Right lobe of liver (tissue), 6 donors: ENCODE data around the gene G6PD. TPM values are rescaled to one million over a fixed set of nuclear protein-coding genes. Genes with fewer than 3 reads are reported as not detected.

Experiments
- ATAC-seq, 4 donors: fragments of 200-7000 bp; cut with Tn5 transposase; one replicate each; pipeline ENCODE4 v1.9.1; 2020; ENCODE audit warnings: mild to moderate bottlenecking in 4 of 4, moderate library complexity in 4 of 4
- DNase-seq, 3 donors: peaks; one replicate each; pipeline ENCODE4 v3.0.0-alpha.2; 2020
- H3K27ac ChIP-seq, 3 donors: fragments of 200-600 bp; one replicate each; pipeline ENCODE4 v1.8.0; 2022
- H3K27me3 ChIP-seq, 2 donors: fragments of 200-600 bp; one replicate each; pipeline ENCODE4 v1.8.0; 2022
- H3K36me3 ChIP-seq, 4 donors: fragments of 200-600 bp; sonication (generic) in 1 of 4; one replicate each; pipeline versions ENCODE4 v1.5.1 to v1.8.0; 2017 to 2022; ENCODE audit warnings: control low read depth in 1 of 4
- H3K4me1 ChIP-seq, 4 donors: fragments of 200-600 bp; sonication (generic) in 1 of 4; one replicate each; pipeline versions ENCODE4 v1.5.1 to v1.8.0; 2017 to 2022; ENCODE audit warnings: control low read depth in 1 of 4
- H3K4me3 ChIP-seq, 3 donors: fragments of 200-600 bp; one replicate each; pipeline ENCODE4 v1.8.0; 2022
- H3K9me3 ChIP-seq, 4 donors: fragments of 200-600 bp; sonication (generic) in 1 of 4; one replicate each; pipeline versions ENCODE4 v1.5.1 to v1.8.0; 2017 to 2022; ENCODE audit warnings: control low read depth in 1 of 4
- POLR2A ChIP-seq: fragments of 450-650 bp; IDR thresholded peaks from one replicate; pipeline ENCODE4 v1.6.1; 2017; ENCODE audit warnings: antibody characterized with exemption, mild to moderate bottlenecking
- WGBS: methylation state at CpG from one replicate; pipeline ENCODE4 v1.1.6; 2018; ENCODE audit warnings: low coverage, low lambda C conversion rate; ENCODE audit not compliant: insufficient coverage; ENCODE audit errors: missing lambda C conversion rate; 5-methylcytosine and 5-hydroxymethylcytosine counted together
- intact Hi-C, 2 donors: fragments of 100-400 bp; cut with DNase I; formaldehyde crosslinking; loops; one replicate each; pipeline versions ENCODE4 v1.11.2 to v1.14.1; 2022
- total RNA-seq, 6 experiments: library from RNA; depleted of rRNA in 2 of 6; stranded (reverse); fragments of >200 nt in 2 of 6; fragmentation: NEBNext Ultra II Directional in 3 of 6; extraction: Animal tissue kit (Norgen Biotek cat#: 25700) in 3 of 6; gene quantifications; one replicate each; pipeline versions ENCODE4 v1.1.0 to v1.2.4, GENCODE V29; 2016 to 2023
- TF ChIP-seq, protein P1 (sequence below), 4 donors: fragments of 200-600 bp in 3 of 4; fragments of 450-650 bp in 1 of 4; IDR thresholded peaks; one replicate each; pipeline versions ENCODE4 v1.5.1 to v1.8.0; 2016 to 2022; ENCODE audit warnings: antibody characterized with exemption in 4 of 4, mild to moderate bottlenecking in 2 of 4
- donor health status: DM: no; HTN: yes; CAD: no.
- donor health status: DM: no; HTN: no; CAD: no.
- donor health status: DM: no; HTN: no; CAD: no.
- donor health status: DM: no; HTN: yes; CAD: no.
- donor health status: DM: no; HTN: yes; CAD: no.

Gene G6PD
- total RNA-seq, 6 experiments from 2014 or later, result 3.3 to 10.1 (median 7.5) TPM

DNA sequence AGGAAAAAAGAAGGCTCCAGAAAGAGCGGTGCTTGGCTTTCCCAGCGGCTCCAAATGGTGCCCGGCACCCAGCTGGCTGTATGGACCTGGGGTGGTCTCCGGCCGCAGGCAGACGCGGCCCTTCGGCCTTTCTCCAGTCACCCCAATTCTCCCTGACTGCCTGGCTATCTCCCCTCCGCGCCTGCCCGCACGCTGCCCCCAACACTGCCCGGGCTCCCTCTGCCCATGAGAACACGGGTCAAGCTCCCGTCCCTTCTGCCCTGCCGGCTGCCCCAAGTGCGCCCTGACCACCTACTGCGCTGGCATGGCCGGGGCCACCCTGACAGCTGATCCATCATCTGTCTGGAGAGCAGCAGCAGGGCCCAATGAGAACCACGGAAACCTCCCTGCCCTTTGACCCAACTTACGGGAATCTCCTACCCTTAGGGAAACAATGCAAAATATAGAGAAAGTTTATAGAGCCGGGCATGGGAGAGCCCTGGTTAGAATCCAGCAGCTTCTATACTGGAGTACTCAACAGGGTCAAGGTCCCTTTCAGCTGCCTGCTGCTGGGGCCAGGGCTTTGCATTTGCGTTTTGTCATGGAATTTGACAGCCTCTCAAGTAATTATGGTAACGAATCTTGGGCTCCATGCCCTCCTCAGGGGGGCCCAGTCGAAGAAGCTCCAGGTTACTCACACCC is 29.4 kb downstream of the G6PD start:
- DNase-seq (no peak), ATAC-seq (peak; percentile 4 to 23 (median 20))
- H3K27me3 ChIP-seq, result no peaks in the 10 kb centered on the region
- H3K9me3 ChIP-seq, result no peaks in the 10 kb centered on the region
- H3K4me3 ChIP-seq, result peak overlapping the region; percentile 23 to 72 (median 39)
- peak overlapping the region; percentile 80 to 88 (median 86) for H3K27ac ChIP-seq
- intact Hi-C loops, result no loop called here
- peaks cover 0 to 12% (median 3%) of the 10 kb centered on the region in 4 donors for H3K4me1 ChIP-seq
- no peak for TF ChIP-seq POLR2A
- H3K36me3 ChIP-seq, result no peaks in the 10 kb centered on the region
- 53% methylated on average over 7 of the region's 25 CpGs for WGBS

DNA sequence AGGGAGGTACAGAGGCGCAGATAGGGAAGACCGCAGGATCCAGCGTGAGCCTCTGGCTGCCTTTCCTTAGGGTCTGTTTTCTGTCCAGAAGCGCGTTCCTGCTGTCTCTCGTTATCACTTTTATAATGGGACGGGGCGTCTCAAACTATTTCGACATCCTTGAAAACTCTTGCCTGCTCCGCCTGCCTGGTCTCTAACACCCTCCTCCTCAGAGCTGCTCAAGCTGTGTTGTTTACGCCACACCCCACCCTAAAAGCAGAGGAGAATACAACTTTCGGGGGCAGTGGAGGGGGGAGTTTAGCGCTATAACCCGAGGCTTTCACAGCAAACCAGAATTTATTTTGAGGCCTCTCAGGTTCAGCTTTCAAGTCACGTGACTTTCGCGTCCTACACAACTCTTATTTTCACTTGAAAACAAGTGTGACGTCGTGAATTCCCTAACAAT is 30.0 kb downstream of the G6PD start:
- Histone ChIP-seq H3K27ac (peak overlapping the region; percentile 80 to 88 (median 86)), H3K27me3 (no peaks in the 10 kb centered on the region), H3K4me1 (peaks cover 0 to 12% (median 3%) of the 10 kb centered on the region in 4 donors), H3K36me3 (no peaks in the 10 kb centered on the region), H3K4me3 (peak overlapping the region; percentile 23 to 72 (median 39)), H3K9me3 (no peaks in the 10 kb centered on the region)
- DNase-seq (no peak), ATAC-seq (peak; percentile 0 to 3 (median 1))
- TF ChIP-seq POLR2A, result no peak
- TF ChIP-seq, protein P1, sequence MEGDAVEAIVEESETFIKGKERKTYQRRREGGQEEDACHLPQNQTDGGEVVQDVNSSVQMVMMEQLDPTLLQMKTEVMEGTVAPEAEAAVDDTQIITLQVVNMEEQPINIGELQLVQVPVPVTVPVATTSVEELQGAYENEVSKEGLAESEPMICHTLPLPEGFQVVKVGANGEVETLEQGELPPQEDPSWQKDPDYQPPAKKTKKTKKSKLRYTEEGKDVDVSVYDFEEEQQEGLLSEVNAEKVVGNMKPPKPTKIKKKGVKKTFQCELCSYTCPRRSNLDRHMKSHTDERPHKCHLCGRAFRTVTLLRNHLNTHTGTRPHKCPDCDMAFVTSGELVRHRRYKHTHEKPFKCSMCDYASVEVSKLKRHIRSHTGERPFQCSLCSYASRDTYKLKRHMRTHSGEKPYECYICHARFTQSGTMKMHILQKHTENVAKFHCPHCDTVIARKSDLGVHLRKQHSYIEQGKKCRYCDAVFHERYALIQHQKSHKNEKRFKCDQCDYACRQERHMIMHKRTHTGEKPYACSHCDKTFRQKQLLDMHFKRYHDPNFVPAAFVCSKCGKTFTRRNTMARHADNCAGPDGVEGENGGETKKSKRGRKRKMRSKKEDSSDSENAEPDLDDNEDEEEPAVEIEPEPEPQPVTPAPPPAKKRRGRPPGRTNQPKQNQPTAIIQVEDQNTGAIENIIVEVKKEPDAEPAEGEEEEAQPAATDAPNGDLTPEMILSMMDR (IDR thresholded peaks at IDR 0.05), result no peak
- intact Hi-C loops, result no loop called here
- WGBS, result 31% methylated on average over 14 of the region's 19 CpGs

DNA sequence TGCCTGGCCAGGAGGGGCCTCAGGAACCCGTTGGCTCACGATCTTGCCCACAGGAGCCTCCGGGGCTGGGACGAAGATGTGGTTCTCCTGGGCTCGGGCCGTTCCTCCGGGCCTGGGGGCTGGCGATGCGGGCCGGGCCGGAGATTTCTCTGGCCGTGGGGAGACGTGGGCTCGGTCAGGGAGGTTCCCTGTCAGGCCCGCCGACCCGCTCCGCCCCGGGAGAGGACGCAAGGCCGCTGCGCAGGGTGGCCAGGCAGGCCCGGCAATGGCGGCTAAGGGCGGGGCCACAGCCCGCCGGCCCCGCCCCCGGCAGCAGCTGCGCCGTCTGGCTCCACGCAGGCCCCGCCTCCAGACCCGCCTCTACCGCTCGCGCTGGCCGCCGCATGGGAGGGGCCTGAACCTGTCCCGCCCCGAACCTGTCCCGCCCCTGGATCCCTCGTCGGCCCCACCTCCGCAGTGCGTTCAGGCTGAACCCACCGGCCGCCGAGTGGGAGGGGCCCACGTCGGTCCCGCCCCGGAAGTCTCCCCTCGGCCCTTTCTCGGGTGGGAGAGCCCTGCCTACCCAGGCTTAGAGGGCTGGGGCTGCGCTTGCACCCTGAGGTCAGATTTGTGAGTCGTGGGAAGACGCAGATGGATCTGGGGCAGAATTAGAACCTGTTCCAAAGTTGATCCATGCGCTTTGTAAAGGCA is 30.5 kb downstream of the G6PD start, which contains the start of gene FAM3A:
Gene FAM3A, minus strand, starts transcription at position 267 of the 690 bp plus-strand sequence. CDS start 460 bp downstream, outside the sequence.
- 8% methylated on average over 15 of the region's 59 CpGs for WGBS
- no peaks in the 10 kb centered on the region for H3K9me3 ChIP-seq
- H3K36me3 ChIP-seq, result no peaks in the 10 kb centered on the region
- peaks cover 0 to 12% (median 3%) of the 10 kb centered on the region in 4 donors for H3K4me1 ChIP-seq
- peak within 1 kb of the TSS; percentile 80 to 88 (median 86) for H3K27ac ChIP-seq
- DNase-seq (peak; percentile 96 to 98 (median 96)), ATAC-seq (peak; percentile 92 to 97 (median 94))
- H3K27me3 ChIP-seq, result no peaks in the 10 kb centered on the region
- intact Hi-C loops, result no loop called here
- peak; percentile 82 for TF ChIP-seq POLR2A
- TF ChIP-seq, protein P1 (IDR thresholded peaks at IDR 0.05), result no peak
- peak within 1 kb of the TSS; percentile 54 to 72 (median 63) for H3K4me3 ChIP-seq

DNA sequence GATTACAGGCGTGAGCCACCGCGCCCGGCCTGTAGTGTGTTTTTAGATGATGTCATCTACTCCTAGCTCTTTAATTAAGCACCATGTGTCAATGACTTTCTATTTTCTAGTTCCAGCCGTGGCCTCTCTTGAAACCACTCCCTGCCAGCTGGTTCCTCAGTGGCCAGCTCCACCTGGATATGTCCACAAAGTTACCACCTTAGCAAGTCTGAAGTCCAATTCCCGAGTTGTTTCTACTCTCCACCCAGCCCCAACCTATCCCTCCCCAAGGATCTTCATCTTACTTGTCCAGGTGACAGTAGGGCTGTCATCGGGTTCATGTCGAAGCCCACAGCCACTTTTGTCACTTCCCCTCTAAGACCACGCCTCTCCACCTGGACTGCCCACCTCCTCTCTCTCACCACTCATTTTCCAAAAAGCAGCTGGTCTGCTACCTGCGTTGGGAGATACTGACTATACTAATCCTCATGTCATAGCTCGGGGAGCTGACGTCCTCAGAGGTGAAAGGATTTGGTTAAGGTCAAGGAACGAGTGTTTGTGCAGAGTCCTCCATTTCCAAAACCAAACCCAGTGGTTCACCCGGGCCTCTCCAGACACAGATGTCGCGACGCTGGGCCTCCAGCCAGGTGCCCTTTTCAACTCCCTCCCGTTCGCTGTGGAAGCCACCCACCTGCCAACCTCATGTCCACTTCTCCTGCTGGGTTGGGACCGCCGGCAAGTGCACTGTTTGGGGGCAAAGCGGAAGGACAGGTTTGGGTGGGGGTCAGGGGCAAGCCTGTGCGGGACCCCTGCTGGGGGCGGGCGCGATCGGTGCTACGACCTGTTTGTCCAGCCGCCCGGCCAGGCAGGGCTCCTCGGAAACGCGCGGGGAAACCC is 31.3 kb downstream of the G6PD start:
- H3K9me3 ChIP-seq, result no peaks in the 10 kb centered on the region
- H3K4me1 ChIP-seq, result peaks cover 0 to 12% (median 3%) of the 10 kb centered on the region in 4 donors
- DNase-seq (peak; percentile 61 to 73 (median 73)), ATAC-seq (peak; percentile 10 to 44 (median 20))
- H3K27me3 ChIP-seq, result no peaks in the 10 kb centered on the region
- peak overlapping the region; percentile 69 to 84 (median 76) for H3K27ac ChIP-seq
- WGBS, result 53% methylated on average over 12 of the region's 34 CpGs
- H3K4me3 ChIP-seq, result peak overlapping the region; percentile 54 to 72 (median 63)
- intact Hi-C loops, result no loop called here
- no peaks in the 10 kb centered on the region for H3K36me3 ChIP-seq
- TF ChIP-seq POLR2A, result no peak
- TF ChIP-seq, protein P1 (IDR thresholded peaks at IDR 0.05), result no peak
